A204.1 (cell line): ENCODE data around the gene EVI5L.
"Not testable (repeated sequence)": the region's sequence is repeated elsewhere in the genome, so short reads cannot be mapped to it uniquely, and the experiment has no call there.

ENCODE experiments used
- FAIRE-seq: peaks from 2 replicates; lab custom pipeline; 2012; peaks lifted over from hg19 to GRCh38; lab: Jason Lieb, UNC

EVI5L gene

DNA sequence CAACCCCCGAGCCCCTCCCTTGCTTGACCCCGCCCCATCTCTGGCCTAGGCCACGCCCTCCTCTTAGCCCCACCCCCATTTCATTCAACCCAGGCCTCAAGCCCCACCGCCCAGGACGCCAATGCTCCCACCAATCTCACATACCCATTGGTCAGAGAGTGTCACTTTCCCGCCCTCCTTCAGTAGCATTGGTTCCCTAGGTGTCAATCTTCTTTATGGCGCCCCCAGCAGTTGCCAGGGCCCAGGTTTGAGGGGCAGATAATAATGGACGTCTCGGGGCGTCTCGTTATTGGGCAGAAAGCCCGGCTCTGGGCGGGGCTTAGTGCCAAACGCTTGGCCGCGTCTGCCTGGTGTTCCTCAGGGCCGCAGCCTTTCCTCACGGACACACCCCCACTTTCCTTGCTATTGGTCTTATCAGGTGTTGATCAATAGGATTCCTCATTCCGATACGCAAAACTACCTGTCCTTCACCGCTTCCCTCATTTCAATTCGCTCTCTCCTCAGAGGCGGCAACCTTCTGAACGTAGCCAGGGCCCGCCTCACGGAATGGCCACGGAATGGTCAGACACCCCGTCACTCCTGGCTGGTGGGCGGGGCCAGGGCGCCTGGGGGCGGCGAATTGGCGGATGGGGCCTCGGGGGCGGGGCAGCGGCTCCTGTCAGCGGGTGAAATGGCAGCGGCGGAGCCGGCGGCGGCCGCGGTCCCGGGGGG, at the start of gene EVI5L:
Gene EVI5L, plus strand, starts transcription at position 658 of the 711 bp plus-strand sequence. CDS start 16,325 bp downstream, outside the sequence.
- FAIRE-seq: peak; percentile 99

DNA sequence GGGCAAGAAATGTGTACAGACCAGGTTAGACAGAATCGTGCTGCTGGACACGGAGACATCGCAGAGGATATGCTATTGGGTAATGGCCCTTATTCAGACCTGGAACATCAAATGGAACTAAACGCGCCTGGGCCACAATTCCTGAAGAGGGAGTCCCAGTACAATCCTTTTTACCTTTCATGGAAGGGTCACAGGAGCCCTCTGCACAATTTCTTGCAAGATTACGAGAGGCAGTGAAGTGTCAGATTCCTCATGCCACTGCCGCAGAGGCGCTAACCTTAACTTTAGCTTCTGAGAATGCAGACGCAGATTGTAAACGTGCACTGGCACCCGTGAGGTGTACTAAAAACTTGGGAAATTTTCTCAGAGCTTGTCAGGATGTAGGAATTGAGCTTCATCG, 48.9 kb upstream of the EVI5L start:
- no peak for FAIRE-seq

DNA sequence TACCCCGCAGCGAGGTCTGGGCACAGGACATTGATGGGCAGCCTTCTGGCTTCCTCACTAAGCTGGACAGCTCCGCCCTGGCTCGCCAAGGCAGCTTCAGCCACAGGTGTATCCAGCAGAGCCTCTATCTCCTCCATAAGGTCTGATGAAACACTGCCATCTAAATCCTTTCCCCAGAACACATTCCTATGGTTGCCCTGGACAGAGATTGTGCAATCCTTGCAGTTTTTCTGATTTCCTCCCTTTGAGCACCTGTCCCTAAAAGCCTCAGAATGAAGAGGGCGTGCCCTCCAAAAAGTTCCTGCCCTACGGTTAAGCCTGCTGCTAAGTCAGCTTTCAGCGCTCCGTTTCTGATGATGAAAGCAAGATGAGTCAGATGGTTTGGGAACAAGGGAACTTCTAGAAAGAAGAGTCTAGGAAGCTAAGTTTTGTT, 46.0 kb upstream of the EVI5L start:
- FAIRE-seq: no peak

DNA sequence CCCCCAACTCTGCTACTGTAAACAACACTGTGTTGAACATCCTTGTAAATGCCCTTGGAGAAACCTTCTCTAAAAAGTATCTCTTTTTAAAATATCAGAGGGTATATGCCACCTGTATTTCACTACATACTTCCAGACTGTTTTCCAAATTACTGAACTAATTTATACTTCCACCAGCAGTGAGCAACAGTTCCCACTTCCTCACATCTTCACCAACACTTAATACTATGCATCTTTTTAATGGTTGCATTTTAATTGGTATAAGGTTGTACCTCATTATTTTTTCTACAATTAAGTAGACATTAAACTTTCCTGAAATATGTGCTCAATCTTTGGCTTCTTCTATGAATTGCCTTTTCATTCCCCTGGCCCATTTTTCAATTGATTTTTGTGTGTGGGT, 45.2 kb upstream of the EVI5L start:
- FAIRE-seq: no peak

DNA sequence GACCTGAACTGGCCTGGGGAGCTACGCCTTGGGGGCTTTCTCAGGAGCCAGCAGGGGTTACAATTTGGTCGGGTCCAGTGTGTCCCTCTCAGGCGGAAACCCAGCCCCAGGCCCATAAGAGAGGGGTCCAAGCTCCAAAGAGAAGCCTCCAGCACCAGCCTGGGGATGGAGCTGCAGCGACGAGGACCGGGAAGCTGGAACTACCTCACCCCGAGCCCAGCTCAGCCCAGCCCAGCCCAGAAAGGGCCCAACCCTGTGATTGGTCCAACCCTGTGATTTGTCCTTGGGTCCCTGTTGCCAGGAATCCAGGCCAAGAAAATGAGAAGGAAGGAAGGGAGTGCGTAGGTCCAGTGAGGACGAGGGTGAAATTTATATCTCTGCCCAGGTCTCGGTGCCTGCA, 42.9 kb upstream of the EVI5L start:
- FAIRE-seq: no peak

DNA sequence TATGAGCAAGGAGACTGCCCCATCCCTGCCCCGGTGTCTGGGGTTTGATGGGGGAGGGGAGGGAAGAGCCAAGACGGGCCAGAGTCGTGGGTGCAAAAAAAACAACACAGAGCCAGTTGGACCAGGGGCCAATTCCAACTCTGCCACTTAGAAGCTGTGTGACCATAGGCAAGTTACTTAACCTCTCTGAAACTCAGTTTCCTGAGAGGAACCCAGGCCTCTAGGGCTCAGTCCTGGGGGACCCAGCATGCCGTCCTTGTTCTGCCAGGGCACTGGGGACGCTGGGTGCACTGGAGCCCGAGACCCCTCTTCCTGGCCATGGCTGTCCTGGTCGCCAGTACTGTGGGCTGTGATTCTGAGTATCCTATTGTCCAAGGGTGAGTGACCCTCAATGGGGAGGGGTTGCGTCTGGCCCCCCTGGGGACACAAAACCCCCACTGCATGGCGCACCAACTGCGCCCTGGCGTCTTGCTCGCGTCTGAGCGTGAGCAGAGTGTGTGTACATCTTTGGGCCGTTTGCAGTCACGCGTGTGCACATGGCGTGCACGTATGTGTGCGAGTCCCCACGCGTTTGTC, 42.3 kb upstream of the EVI5L start:
- FAIRE-seq: no peak

DNA sequence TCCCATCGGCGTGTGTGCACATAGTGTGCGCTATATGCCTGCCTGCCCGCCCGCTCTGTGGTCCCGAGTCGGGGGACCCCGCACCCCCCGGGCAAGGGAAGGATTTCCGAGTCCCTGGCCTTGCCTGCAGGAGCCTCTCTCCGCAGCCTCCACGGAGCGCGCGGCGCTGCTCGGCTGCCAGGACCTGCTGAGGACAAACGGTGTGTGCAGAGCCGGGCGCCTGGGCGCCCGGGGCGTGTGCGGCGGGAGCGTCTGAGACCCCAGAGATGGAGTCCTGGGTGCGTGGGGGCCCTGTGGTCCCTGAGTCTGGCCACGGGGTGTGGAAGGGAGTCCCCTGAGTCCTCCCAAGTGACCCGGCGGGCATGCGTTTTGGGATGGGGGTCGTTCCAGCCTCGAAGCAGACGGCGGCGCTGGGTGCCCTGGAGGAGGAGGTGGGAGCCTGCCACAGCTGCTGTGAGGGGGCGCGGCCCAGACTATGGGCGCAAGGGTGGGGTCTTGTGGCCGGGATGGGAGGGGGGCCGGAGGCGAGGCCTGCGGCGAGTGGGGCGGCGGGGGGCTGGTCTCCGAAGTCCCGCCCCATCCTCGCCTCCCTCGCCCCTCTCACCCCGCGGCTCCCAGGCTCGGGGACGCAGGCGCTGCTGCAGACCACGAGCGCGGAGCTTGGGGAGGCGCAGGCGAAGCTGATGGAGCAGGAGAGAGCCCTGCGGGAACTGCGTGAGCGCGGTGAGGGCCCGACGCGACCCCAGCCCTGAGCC, 41.7 kb upstream of the EVI5L start:
- FAIRE-seq: no peak

DNA sequence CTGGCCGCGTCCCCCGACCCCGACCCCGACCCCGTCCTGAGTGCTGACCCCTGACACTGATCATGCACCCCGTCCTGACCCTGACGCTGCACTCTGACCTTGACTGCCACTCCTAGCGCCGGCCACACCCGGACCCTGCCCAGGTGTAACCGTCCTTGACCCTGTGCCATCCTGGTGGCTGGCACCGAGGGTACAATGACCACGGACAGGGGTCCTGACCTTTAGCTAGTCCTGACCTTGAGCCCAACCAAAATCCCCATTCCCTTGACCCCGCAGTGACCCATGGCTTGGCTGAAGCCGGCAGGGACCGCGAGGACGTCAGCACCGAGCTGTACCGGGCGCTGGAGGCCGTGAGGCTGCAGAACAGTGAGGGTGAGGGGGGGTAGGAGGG, 41.1 kb upstream of the EVI5L start:
- FAIRE-seq: no peak

DNA sequence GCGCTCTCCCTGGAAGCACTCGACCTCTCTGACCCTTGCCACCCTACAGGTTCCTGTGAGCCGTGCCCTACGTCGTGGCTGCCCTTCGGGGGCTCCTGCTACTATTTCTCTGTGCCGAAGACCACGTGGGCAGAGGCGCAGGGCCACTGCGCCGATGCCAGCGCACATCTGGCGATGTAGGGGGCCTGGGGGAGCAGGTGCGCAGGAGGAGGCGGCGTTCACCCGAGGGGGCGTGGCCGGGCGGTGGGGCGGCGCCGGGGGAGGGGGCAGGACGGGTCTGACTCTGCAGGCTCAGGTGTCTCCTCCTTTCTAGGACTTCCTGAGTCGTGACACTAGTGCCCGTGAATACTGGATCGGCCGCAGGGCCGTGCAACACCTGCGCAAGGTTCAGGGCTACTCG, 40.6 kb upstream of the EVI5L start:
- FAIRE-seq: no peak

DNA sequence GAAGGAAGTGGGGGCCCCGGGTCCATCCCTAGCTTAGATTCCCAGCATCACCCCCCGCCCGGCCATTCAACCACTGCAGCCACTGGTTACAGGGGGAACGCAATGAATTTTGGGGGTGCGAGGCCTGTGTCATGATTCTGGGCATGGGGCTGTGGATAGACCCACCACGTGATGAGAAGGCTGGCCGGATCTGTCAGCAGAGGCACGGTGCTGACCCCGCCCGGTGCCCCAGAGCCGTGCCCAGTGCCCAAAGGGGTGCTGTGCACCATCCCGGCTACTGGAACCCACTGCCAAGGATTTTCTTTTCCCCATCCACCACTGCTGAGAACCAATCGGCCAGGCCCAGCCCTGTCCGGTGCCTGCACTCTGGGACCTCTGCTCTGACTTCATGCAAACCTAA, 39.6 kb upstream of the EVI5L start:
- FAIRE-seq: no peak

DNA sequence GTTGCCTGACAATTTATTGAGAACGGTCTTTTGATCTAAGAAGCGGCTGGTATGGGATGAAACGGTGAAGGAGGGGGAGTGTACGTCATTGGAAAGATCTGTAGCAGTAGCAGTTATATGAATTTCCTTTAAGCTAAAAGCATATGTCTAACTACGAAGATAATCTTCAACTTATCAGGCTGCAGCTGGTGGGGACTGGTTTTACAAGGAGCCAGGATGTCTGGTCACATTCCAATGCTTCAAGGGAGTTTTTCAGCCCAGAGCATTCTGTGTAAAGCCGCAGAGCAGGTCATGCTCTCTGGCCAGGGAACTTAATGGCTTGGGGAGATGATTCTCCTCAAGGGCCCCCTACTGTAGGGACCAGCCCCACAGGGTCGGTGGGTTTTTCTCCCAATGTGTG, 37.7 kb upstream of the EVI5L start:
- FAIRE-seq: no peak

DNA sequence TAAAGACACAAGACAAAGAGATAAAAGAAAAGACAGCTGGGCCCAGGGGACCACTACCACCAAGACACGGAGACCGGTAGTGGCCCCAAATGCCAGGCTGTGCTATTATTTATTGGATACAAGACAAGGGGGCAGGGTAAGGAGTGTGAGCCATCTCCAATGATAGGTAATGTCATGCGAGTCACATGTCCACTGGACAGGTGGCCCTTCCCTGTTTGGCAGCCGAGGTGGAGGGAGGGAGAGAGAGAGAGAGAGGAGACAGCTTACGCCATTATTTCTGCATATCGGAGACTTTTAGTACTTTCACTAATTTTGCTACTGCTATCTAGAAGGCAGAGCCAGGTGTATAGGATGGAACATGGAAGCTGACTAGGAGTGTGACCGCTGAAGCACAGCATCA, 37.3 kb upstream of the EVI5L start:
- FAIRE-seq: not testable (repeated sequence)

DNA sequence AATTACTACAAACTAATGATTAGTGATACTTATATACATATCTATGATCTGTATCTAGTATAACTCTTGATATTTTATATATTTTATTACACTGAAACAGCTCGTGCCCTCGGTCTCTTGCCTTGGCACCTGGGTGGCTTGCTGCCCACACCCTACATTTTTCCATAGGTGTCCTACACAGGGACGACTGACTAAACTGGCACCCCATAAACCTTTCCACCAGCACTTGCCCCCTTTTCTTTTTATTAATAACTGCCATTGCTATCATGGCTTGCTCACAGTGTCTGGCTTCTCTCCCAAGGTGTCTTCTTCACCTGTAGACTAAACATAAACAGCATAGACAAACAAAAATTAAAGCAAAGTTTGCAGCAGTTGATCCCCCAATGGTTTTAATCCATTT, 36.5 kb upstream of the EVI5L start:
- no peak for FAIRE-seq

DNA sequence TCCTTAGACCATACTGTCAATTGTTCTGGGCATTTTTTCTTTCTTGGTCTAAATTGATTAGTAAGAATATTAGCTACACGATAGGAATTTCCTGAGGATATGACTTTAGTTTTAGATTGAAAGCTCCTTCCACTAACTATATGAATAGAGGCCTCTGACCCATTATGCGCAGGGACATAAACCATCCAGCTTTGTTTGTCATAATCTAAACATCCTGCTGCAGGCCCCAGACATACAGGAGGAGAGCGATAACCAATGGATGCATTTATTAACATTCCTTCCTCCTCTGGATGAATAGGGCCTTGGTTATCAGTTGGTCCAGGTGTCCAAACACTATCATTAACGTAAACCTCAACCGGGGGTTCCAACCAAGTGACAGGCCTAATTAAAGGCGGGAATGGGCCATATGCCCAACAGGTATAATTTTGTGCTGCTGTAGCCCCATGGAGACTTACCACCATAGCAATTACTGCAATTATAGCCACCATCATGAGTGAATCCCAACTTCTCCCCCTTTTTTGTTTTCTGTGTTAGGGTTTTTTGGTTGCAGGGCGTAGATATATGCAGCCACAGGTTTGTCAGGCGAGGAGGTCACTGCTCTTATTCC, 34.4 kb upstream of the EVI5L start:
- no peak for FAIRE-seq

DNA sequence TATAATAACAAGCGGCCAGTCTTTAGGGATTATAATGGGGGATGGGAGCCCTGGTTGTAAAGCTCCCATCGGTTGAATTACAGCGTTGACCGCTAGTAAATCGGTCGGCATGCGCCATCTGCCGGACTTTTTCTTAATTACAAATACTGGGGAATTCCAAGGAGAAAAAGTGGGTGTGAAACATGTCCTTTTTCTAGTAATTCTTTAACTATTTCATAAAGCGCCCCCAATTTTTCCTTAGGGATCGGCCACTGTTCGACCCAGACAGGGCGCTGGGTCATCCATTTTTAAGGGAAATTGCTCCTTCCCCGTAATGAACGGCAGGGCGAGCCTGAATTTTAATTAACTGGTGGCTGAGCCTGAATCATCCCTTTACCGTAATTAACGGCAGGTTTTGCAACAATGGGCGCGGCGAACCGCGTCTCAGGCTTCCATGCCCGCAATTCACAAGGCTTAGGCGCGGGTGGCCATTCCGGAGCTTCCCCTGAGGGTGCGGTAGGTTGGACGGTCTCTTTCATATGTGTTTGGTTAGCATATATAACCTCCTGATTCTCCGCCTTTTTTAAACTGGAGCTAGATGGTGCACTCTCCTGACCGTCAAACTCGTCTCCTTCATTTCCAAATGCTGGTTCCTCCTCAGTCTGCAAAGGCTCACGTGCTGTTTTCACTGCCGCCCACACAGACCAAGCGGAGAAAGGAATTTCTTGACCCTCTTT, 30.2 kb upstream of the EVI5L start:
- peak; percentile 97 for FAIRE-seq

DNA sequence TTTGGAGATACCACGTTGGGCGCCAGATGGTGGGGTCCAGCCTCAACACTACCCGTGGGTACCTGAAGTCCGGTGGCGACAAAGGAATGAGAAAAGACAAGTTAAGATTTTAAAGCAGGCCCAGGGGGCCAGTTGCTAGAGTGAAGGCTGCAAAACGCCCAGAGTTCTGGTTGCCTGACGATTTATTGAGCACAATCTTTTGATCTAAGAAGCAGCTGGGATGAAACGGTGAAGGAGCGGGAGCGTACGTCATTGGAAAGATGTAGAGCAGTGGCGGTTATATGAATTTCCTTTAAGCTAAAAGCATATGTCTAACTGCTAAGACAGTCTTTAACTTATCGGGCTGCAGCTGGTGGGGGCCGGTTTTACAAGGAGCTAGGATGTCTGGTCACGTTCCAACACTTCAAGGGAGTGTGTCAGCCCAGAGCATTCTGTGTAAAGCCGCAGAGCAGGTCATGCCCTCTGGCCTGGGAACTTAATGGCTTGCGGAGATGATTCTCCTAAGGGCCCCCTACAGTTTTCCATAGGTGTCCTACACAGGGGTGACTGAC, 28.9 kb upstream of the EVI5L start:
- no peak for FAIRE-seq

DNA sequence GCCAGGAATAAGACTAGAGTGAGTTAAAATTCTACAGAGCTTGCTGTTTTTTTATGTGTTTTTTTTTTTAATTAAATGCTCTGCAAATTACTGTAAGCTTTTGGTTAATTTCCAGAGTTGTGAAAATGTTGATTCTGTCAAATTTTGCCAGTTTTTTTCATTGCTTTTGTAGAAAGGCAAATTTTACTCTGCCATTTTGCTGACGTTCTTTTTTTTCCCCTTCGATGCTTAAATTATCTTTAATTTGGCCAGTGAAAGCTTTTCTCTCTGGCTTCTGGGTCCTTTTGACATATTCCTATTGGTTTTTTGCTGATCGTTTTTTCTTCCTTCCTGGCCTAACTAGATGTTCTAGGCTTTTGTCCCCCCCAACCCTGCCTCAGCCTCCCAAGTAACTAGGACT, 23.8 kb upstream of the EVI5L start:
- FAIRE-seq: no peak

DNA sequence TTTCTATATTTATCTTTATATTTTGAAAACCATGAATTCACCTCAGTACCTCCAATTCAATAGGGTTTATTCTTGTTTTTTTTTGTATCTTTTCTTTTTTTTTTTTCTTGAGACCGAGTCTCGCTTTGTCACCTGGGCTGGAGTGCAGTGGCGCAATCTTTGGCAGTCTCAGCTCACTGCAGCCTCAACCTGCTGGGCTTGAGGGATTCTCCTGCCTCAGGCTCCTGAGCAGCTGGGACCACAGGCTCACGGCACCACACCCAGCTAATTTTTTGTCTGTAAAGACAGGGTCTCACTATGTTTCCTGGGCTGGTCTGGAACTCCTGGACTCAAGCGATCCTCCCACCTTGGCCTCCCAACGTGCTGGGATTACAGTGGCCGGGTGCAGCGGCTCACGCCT, 23.1 kb upstream of the EVI5L start:
- FAIRE-seq: no peak

DNA sequence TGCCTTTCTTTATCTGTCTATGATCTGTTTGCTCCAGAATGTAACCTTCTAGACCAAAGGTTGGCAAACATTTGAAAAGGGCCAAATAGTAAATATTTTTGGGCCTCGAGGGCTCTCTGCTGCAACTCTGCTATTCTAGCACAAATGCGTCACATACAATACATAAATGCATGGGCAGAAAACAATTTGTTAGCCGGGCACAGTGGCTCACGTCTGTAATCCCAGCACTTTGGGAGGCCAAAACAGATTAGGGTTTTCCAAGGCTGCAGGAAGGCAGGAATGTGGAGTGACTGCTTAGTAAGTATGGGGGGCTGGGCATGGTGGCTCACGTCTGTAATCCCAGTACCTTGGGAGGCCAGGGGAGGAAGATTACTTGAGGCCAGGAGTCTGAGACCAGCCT, 21.9 kb upstream of the EVI5L start:
- FAIRE-seq: no peak

DNA sequence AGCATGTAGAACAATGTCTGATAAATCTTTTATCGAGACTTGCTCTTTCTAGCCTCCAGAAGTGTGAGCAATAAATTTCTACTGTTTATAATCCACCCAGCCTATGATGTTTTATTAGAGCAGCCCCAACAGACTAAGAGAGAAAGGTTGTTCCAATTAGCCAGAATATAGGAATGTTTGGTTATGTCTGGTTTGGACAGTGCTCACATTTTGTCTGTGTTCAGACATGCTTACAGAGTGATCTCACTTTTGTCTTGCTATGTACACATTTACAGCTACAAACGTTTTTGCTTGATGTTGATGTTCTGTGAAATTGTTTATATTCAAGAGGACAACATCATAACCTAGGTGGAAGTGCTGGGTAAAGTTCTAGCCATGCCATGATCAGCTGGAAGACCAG, 18.0 kb upstream of the EVI5L start:
- FAIRE-seq: no peak

DNA sequence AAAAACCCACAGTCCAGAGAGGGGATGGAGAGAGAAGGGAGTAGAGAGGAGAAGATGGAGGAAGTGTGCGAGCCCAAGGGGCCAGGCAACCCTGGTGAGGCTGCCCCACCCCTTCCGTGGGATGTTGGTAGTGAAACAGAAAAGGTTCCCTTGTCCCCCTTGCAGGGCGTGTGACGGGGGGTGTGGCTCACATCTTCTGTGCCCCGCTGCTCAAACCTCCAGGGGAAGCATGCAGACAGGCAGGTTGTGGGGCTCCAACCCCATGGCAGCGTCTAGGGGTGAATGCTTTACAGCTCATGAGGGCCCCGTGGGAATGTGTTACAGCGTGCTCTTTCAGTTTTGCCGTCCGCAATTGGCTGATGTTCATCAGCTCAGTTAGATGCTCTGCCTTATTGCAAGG, 14.7 kb upstream of the EVI5L start:
- FAIRE-seq: no peak

DNA sequence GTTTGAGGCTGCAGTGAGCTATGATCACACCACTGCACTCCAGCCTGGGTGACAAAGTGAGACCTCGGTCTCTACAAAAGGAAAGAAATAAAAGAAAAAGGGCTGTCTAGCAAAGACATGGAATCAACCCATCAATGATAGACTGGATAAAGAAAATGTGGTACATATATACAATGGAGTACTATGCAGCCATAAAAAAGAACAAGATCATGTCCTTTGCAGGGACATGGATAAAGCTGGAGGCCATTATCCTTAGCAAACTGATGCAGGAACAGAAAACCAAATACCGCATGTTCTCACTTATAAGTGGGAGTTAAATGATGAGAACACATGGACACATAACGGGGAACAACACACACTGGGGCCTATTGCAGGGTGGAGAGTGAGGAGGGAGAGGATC, 14.0 kb upstream of the EVI5L start:
- not testable (repeated sequence) for FAIRE-seq
